ENCODE data around the gene EVI5L.

DNA sequence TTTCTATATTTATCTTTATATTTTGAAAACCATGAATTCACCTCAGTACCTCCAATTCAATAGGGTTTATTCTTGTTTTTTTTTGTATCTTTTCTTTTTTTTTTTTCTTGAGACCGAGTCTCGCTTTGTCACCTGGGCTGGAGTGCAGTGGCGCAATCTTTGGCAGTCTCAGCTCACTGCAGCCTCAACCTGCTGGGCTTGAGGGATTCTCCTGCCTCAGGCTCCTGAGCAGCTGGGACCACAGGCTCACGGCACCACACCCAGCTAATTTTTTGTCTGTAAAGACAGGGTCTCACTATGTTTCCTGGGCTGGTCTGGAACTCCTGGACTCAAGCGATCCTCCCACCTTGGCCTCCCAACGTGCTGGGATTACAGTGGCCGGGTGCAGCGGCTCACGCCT is 23.1 kb upstream of the EVI5L start:
- no peak for TF ChIP-seq CTCF (IDR thresholded peaks at IDR 0.05)
- TF ChIP-seq POLR2A (IDR thresholded peaks at IDR 0.05): no peak
- no peak for TF ChIP-seq EP300 (IDR thresholded peaks at IDR 0.05)

Data from tibial nerve (tissue), 4 donors.